ENCODE results near the gene C9.
"Not testable (repeated sequence)": the region's sequence is repeated elsewhere in the genome, so short reads cannot be mapped to it uniquely, and the experiment has no call there.

DNA sequence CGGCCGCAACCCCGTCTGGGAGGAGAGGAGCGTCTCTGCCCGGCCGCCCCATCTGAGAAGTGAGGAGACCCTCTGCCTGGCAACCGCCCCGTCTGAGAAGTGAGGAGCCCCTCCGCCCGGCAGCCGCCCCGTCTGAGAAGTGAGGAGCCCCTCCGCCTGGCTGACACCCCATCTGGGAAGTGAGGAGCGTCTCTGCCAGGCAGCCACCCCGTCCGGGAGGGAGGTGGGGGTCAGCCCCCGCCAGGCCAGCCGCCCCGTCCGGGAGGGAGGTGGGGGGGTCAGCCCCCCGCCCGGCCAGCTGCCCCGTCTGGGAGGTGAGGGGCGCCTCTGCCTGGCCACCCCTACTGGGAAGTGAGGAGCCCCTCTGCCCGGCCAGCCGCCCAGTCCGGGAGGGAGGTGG lies 30.0 kb downstream of the C9 start:
- TF ChIP-seq, protein P1, sequence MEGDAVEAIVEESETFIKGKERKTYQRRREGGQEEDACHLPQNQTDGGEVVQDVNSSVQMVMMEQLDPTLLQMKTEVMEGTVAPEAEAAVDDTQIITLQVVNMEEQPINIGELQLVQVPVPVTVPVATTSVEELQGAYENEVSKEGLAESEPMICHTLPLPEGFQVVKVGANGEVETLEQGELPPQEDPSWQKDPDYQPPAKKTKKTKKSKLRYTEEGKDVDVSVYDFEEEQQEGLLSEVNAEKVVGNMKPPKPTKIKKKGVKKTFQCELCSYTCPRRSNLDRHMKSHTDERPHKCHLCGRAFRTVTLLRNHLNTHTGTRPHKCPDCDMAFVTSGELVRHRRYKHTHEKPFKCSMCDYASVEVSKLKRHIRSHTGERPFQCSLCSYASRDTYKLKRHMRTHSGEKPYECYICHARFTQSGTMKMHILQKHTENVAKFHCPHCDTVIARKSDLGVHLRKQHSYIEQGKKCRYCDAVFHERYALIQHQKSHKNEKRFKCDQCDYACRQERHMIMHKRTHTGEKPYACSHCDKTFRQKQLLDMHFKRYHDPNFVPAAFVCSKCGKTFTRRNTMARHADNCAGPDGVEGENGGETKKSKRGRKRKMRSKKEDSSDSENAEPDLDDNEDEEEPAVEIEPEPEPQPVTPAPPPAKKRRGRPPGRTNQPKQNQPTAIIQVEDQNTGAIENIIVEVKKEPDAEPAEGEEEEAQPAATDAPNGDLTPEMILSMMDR (IDR thresholded peaks at IDR 0.05), result not testable (repeated sequence)
- not testable (repeated sequence) for TF ChIP-seq POLR2A (IDR thresholded peaks at IDR 0.05)
